Immature natural killer cell (primary cell): ENCODE measurements around the gene KCND3. TPM values are rescaled to one million over a fixed set of nuclear protein-coding genes. Genes with fewer than 3 reads are reported as not detected.

Source experiments
- DNase-seq, 3 donors: peaks; one replicate each; pipeline ENCODE4 v3.0.0; 2022; ENCODE audit warnings: mixed read lengths in 1 of 3
- H3K27ac Mint-ChIP-seq, 6 donors: one replicate each; pipeline ENCODE4 v1.8.0; 2020; ENCODE audit warnings: mixed read lengths in 6 of 6, mild to moderate bottlenecking in 5 of 6, inconsistent platforms in 4 of 6, moderate library complexity in 3 of 6
- H3K27me3 Mint-ChIP-seq, 3 donors: one replicate each; pipeline ENCODE4 v1.8.0; 2020 to 2021; ENCODE audit warnings: low read depth in 3 of 3, mild to moderate bottlenecking in 3 of 3, mixed read lengths in 3 of 3, moderate library complexity in 3 of 3, inconsistent platforms in 1 of 3
- H3K36me3 Mint-ChIP-seq, 3 donors: one replicate each; pipeline ENCODE4 v1.8.0; 2020; ENCODE audit warnings: mixed read lengths in 3 of 3, inconsistent platforms in 2 of 3, mild to moderate bottlenecking in 2 of 3
- H3K4me1 Mint-ChIP-seq, 2 donors: one replicate each; pipeline ENCODE4 v1.8.0; 2020; ENCODE audit warnings: inconsistent platforms in 2 of 2, mild to moderate bottlenecking in 2 of 2, mixed read lengths in 2 of 2, moderate library complexity in 1 of 2
- H3K4me3 Mint-ChIP-seq, 5 donors: one replicate each; pipeline ENCODE4 v1.8.0; 2020; ENCODE audit warnings: mild to moderate bottlenecking in 5 of 5, mixed read lengths in 5 of 5, inconsistent platforms in 3 of 5, moderate library complexity in 3 of 5
- H3K9me3 Mint-ChIP-seq, 6 donors: one replicate each; pipeline ENCODE4 v1.8.0; 2020; ENCODE audit warnings: mild to moderate bottlenecking in 6 of 6, mixed read lengths in 6 of 6, inconsistent platforms in 4 of 6, moderate library complexity in 3 of 6
- polyA plus RNA-seq, 3 donors: library from polyadenylated mRNA; unstranded; fragments of 300-500 nt; fragmentation: Illumina TruSeq; gene quantifications; one replicate each; pipeline ENCODE4 v1.2.3, GENCODE V29; 2021

Gene KCND3
- polyA plus RNA-seq, 3 donors from 2014 or later, result 0.35 TPM; not detected in 2

DNA sequence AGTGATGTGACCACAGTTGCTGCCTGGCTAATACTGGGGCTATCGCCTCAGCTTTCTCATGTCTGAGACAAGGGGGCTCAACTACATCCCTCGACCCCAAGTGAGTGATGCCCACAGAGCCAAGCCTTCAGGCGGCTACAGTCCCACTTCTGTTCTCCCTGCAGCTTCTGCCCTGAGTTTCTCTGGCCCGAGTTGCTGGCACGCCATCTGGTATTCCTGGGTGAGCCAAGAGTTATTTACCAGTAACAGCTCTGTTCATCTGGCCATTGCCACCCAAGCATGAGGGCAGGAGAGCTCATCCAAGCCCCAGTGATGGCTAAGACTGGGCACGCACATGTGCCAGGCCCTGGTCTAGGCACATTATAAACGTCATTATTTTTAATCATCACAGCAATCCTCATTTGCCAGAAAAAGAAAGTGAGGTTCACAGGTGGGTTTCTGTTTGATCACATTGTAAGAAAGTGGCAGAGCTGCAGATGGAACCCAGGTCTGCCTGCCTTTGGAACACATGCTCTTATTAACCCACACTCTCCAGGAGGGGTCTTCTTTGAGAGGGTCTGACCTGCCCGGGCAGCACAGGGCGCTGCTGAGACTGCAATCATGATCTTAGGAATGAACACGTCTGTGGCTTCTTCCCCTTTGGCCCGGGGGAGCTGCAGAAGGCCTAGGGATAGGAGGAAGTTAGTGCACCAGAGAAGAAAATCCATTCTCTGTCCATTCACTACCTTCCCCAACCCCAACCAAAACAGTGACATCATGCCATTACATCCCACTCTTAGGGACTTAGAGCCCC lies 27.5 kb downstream of the KCND3 start:
- no peak for DNase-seq
- H3K4me3 Mint-ChIP-seq, result no peak overlapping the region
- H3K27ac Mint-ChIP-seq, result no peak overlapping the region
- H3K4me1 Mint-ChIP-seq, result no peaks in the 10 kb centered on the region
- H3K9me3 Mint-ChIP-seq, result no peaks in the 10 kb centered on the region
- no peaks in the 10 kb centered on the region for H3K36me3 Mint-ChIP-seq
- peaks cover 6 to 9% (median 8%) of the 10 kb centered on the region in 3 donors for H3K27me3 Mint-ChIP-seq

DNA sequence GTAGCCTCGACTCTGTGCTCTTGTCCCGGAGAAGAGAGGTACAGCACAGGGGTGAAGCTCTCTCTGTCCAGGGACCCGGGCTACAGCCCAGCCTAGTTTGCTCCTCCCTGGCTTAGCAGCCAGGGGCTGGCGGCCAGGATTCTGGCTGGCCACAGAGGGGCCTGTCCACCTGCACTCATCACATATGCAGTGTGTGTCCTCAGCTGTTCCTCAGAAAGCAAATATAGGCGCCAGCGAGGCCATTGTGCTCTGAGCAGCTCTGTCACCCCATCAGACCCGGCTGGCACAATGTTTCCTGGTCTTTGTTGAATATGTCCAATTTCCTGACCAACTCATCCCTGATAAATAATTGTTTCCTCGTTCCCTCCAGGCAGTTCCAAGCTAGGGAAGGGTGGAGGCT lies 28.5 kb downstream of the KCND3 start:
- Mint-ChIP-seq H3K9me3 (no peaks in the 10 kb centered on the region), H3K4me3 (no peak overlapping the region), H3K27me3 (peaks cover 6 to 10% (median 9%) of the 10 kb centered on the region in 3 donors), H3K36me3 (no peaks in the 10 kb centered on the region), H3K27ac (no peak overlapping the region), H3K4me1 (no peaks in the 10 kb centered on the region)
- no peak for DNase-seq

DNA sequence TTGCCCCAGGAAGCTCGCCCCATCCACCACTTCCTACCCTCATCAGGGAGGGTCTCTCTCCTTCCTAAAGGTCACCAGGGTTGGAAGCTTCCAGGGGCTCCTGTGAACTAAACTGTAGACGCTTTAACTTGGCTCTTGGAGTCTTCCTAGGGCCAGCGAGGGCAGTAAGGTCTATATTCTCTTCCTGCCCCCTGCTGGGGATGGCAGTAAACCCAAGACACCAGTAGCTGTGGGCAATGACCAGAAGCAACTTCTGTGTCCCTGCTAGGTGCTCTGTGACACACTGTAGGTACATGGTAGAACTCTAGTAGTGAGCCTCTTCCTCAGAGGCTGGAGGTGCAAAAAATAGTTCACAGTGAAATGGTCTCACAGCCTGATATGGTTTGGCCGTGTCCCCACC lies 30.0 kb downstream of the KCND3 start:
- Mint-ChIP-seq H3K4me1 (no peaks in the 10 kb centered on the region), H3K4me3 (no peak overlapping the region), H3K27me3 (peaks cover 7 to 10% (median 8%) of the 10 kb centered on the region in 3 donors), H3K9me3 (no peaks in the 10 kb centered on the region), H3K27ac (no peak overlapping the region), H3K36me3 (no peaks in the 10 kb centered on the region)
- no peak for DNase-seq

DNA sequence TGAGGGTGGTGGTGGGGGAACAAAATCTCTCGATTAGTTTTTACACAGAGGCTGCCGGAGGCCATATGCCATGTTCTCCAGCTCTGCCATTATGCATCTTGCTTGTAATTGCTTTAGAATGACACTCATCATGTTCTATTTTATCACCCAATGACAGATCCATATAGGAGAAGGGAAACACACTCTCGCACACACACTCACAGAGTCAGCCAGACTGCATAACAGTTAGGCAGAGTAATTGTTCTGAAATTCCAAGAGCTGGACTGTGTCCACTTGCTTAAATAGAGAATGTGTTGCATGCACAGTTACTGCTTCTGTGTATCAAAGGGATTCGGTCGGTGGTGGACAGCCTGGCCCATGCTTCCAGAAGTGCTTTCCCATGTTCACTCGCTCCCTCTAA lies 30.6 kb downstream of the KCND3 start:
- H3K27me3 Mint-ChIP-seq, result peaks cover 7 to 10% (median 7%) of the 10 kb centered on the region in 3 donors
- no peak overlapping the region for H3K27ac Mint-ChIP-seq
- no peaks in the 10 kb centered on the region for H3K9me3 Mint-ChIP-seq
- DNase-seq, result no peak
- H3K4me1 Mint-ChIP-seq, result no peaks in the 10 kb centered on the region
- no peak overlapping the region for H3K4me3 Mint-ChIP-seq
- H3K36me3 Mint-ChIP-seq, result no peaks in the 10 kb centered on the region

DNA sequence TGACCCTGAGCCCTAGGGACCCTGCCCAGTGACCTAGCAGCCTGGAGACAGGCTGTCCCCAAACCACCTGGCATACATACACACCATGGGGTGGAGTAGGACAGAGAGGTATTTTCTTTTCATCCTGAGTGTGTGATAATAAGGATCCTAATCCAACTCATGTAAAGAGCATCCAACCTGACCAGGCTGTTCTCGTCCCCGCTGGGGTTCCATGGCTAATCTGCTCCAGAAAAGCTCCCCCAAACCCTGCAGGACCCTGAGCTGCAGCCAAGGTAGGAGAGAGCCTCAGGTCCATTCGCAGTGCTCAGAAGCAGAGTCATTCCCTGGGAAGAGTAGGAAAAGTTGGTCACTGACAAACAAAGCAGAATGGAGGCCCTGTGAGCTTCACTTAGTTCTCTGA lies 31.4 kb downstream of the KCND3 start:
- no peak overlapping the region for H3K4me3 Mint-ChIP-seq
- no peak for DNase-seq
- no peaks in the 10 kb centered on the region for H3K4me1 Mint-ChIP-seq
- H3K27me3 Mint-ChIP-seq, result peaks cover 5 to 10% (median 6%) of the 10 kb centered on the region in 3 donors
- H3K27ac Mint-ChIP-seq, result no peak overlapping the region
- H3K9me3 Mint-ChIP-seq, result no peaks in the 10 kb centered on the region
- H3K36me3 Mint-ChIP-seq, result no peaks in the 10 kb centered on the region

DNA sequence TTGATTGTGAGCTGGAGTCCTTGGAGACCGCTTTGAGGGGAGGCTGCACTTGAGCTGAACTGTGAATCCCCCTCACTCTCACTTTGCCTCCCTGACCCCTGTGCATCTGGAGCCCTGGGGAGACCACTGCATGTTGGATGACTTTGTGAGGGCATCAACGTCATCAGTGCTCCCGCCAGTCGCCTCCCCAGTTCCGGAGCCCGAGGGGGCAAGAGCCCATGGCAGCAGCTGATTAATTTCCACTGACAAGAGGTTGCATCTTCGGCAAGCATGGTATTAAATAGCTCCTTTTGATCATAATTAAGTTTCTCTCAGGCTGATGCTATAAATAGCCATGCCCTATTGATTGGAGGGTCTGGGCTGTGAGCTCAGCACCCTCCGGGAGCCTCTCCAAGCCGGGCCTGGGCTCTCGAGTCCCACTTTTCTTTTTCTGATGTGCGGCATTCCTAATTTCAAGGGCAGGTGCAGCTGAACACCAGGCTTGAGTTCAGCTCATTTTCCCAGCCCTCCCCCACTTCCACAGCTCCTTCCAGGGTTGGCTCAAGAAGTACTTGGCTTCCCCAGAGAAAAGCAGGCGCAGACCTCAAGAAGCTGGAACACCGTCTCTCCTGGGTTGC lies 33.2 kb downstream of the KCND3 start:
- Mint-ChIP-seq H3K4me3 (no peak overlapping the region), H3K4me1 (no peaks in the 10 kb centered on the region), H3K36me3 (no peaks in the 10 kb centered on the region), H3K9me3 (no peaks in the 10 kb centered on the region), H3K27ac (no peak overlapping the region), H3K27me3 (peaks cover 2 to 12% (median 10%) of the 10 kb centered on the region in 3 donors)
- DNase-seq, result no peak

DNA sequence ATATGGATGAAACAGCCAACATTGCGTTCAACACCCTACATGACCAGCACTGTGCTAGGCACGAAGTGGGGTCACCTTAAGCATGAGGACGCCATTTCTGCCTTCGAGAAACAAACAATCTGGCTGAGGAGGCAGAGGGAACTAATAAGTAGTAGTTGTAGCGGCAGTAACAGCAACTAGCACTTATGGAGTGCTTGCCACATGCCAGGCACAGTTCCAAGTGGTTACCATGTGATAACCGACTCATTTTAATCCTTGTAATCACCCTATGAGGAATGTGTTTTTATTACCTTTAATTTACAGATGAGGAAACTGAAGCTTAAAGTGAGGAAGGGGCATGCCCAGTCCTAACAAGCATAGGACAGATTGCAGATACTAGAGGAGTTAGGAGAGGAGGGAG lies 33.7 kb downstream of the KCND3 start:
- Mint-ChIP-seq H3K4me1 (no peaks in the 10 kb centered on the region), H3K9me3 (no peaks in the 10 kb centered on the region), H3K27ac (no peak overlapping the region), H3K27me3 (peaks cover 2 to 12% (median 10%) of the 10 kb centered on the region in 3 donors), H3K4me3 (no peak overlapping the region), H3K36me3 (no peaks in the 10 kb centered on the region)
- DNase-seq, result no peak

DNA sequence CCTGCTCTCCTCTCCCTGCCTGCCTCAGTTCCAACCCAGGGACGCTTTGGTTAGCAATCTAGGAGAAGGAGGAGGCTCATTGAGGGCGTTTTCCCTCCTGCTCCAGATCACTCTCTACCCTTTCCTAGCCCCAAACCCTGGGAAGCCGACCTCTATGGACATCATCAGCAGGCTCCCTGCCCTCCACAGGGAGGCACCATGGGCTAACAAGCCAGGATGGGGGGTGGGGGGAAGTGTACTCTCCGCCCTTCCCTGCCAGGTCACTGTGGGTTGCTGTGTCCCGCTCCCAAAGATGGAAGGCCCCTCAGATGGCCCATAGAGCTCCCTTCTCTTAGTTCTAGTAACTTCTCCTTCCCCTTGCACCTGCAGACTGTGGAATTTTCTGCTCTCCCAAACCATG lies 35.7 kb downstream of the KCND3 start:
- Mint-ChIP-seq H3K36me3 (no peaks in the 10 kb centered on the region), H3K27ac (no peak overlapping the region), H3K27me3 (peaks cover 2 to 12% (median 11%) of the 10 kb centered on the region in 3 donors)

DNA sequence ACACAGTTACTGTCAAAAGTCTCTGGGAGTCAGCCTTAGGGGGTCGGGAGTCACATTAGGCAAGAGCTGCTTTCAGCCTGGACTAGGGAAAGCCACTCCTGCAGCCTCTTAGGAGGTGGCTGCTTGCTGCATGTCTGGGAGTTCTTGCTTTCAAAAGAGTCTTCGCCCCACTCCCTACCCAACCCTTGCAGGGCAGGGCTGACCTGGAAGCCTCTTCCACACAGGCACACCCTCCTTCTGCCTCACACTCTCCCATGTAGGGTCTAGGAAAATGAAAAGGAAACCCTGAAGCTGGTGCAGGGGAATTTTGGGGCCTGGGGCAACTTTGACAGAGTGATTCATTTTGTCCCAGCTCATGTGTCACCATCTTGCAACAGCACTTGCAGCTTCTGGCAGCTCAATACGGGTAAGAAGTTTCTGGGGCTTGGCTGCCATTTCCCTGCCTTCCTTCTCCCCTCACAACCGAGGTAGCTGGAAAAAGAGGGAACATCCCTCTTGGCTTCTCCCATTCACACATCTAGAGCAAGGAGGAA lies 37.3 kb downstream of the KCND3 start:
- H3K27me3 Mint-ChIP-seq, result peaks cover 6 to 13% (median 11%) of the 10 kb centered on the region in 3 donors
- no peaks in the 10 kb centered on the region for H3K4me1 Mint-ChIP-seq
- H3K9me3 Mint-ChIP-seq, result no peaks in the 10 kb centered on the region
- no peaks in the 10 kb centered on the region for H3K36me3 Mint-ChIP-seq
- H3K27ac Mint-ChIP-seq, result no peak overlapping the region
- no peak for DNase-seq
- no peak overlapping the region for H3K4me3 Mint-ChIP-seq

More for the DNA sequence above, 35.7 kb downstream of the KCND3 start:
- H3K9me3 Mint-ChIP-seq, result no peaks in the 10 kb centered on the region
- H3K4me3 Mint-ChIP-seq, result no peak overlapping the region
- H3K4me1 Mint-ChIP-seq, result no peaks in the 10 kb centered on the region
- DNase-seq, result no peak

DNA sequence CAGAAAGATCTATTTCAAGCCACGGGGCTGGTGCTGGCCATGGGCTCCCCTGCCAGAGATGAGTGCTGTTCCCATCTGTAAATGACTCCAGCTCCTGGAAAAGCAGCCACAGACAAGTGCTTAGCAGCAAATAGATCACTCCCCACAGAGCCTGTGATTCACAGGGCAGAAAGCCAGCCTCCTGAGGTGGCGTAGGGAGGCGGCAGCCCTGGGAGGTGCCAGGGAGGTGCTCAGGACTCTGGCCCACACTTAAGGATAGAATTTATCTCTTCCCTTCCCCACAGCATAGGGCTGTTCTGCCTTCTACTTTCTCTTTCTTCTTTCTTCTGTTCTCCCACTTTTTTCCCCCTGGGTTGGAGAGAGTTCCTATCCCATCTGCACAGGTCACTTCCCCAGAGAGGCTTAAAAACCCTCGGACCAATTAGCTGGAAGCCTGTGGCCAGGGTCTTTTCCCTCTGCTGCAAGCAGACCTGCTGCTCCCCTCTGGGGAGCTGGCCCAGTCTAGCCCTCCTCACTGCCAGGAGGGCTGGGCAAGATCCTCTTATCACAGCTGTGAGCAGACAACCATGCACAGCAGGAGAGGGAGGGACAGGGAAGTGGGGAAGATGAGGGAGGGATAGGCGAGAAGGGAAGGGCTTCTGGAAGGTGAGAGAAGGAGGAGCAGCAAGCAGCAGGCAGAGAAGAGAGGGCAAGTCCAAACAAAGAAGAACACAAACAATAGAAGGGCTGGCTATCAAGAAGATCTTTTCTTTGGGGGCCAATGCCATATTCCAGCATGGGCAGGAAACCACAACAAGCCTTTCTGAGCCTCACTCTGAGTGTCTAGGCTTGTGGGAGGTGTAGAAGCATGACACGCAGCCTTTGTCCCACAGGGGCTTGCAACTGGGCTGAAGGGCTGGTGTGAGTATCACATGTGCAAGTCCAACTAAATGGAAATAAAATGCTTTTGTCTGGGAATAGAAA lies 41.0 kb downstream of the KCND3 start:
- H3K4me3 Mint-ChIP-seq, result no peak overlapping the region
- DNase-seq, result no peak
- no peak overlapping the region for H3K27ac Mint-ChIP-seq
- no peaks in the 10 kb centered on the region for H3K36me3 Mint-ChIP-seq
- H3K9me3 Mint-ChIP-seq, result no peaks in the 10 kb centered on the region
- peaks cover 4 to 13% (median 9%) of the 10 kb centered on the region in 3 donors for H3K27me3 Mint-ChIP-seq
- no peaks in the 10 kb centered on the region for H3K4me1 Mint-ChIP-seq

DNA sequence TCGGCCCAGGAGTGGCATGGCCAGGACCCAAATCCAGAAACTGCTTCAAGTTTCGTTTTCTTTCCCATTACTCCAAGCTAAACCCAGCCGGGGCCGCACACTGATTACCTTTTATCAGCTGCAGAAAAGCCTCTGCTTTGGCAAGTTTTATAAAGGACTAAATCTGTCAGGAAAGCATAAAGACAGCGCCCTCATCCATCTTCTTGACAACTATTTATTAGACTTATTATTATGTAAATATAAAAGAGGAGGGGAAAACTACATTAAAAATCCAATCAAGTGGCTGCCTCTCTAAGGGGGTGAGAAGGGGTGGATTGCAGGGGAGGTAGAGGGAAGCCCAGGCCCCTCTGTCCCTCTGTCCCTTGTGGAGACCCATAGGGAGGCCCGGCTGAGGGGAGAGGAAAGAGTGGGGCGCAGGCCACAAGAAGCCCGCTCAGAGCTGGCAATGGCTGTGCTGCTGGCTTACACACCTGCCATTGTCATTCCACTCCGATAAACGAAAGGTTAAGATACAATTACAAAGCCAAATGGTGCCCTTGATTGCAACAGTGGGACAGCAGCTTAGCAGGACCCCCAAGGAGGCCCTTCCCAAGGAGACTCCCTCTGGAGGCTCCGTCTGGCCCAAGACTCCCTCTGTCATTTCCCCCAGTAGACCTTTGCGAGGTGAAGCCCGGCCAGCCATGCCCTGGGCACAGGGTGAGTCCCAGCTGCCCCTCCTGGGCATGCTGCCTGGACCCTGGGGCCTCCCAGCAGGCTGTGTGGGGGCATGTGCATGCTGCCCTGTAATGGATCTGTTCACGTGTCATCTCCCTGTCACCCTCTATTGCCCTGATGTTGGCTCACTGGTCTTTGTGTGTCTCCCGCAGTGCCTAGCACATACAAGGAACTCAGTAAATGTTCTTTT lies 45.4 kb downstream of the KCND3 start:
- peaks cover 4% of the 10 kb centered on the region in 3 donors for H3K27me3 Mint-ChIP-seq
- no peak for DNase-seq
- H3K4me1 Mint-ChIP-seq, result no peaks in the 10 kb centered on the region

DNA sequence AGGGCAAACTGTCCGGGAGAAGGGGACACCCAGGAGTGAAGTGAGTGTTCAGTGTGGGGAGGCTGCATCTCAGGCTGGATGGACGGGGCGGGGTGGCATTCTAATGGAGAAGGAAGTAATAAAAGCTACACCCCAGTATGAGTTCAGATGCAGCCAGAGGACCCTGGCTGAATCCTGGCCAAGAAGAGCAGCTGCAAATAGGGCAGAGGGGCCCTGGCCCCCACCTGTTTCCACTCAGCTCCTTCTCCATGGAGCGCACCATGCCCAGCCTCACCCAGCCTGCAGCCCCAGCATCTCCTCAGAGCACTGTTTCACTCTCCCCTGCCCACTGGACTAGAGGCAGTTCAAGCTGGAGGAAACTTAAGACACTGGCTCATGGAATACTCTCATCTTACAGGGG lies 46.4 kb downstream of the KCND3 start:
- H3K9me3 Mint-ChIP-seq, result peaks cover 0 to 5% (median 0%) of the 10 kb centered on the region in 6 donors
- peaks cover 1 to 4% (median 3%) of the 10 kb centered on the region in 3 donors for H3K27me3 Mint-ChIP-seq
- H3K36me3 Mint-ChIP-seq, result no peaks in the 10 kb centered on the region
- no peaks in the 10 kb centered on the region for H3K4me1 Mint-ChIP-seq
- no peak overlapping the region for H3K4me3 Mint-ChIP-seq
- H3K27ac Mint-ChIP-seq, result no peak overlapping the region
- DNase-seq, result no peak

More for the DNA sequence above, 45.4 kb downstream of the KCND3 start:
- H3K27ac Mint-ChIP-seq, result no peak overlapping the region
- H3K36me3 Mint-ChIP-seq, result no peaks in the 10 kb centered on the region
- H3K4me3 Mint-ChIP-seq, result no peak overlapping the region
- H3K9me3 Mint-ChIP-seq, result no peaks in the 10 kb centered on the region

DNA sequence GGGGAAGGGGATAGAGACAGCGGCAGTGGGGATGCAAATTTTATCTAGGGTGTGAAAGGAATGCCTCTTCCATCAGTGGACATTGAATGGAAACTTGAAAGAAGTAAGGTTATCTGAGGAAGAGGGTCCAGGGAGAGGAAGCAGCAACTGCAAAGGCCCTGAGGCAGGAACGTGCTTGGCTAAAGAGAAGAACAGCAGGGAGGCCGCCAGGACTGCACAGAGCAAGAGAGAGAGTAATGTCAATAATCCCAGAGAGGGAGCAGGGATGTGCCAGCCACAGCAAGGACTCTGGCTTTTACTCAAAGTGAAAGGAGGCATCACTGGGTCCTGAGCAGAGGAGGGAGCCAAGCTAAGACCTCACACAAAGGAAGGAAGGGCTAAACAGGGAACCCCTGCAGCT lies 50.9 kb downstream of the KCND3 start:
- Mint-ChIP-seq H3K9me3 (peaks cover 0 to 5% (median 0%) of the 10 kb centered on the region in 6 donors), H3K27ac (no peak overlapping the region)

More for the DNA sequence above, 50.9 kb downstream of the KCND3 start:
- Mint-ChIP-seq H3K27me3 (peaks cover 1 to 11% (median 3%) of the 10 kb centered on the region in 3 donors), H3K4me1 (no peaks in the 10 kb centered on the region), H3K36me3 (no peaks in the 10 kb centered on the region), H3K4me3 (no peak overlapping the region)
- DNase-seq, result no peak
